Measurements from ENCODE around the gene HECTD4. TPM values are rescaled to one million over a fixed set of nuclear protein-coding genes. Genes with fewer than 3 reads are reported as not detected.
"Not testable (repeated sequence)": the region's sequence is repeated elsewhere in the genome, so short reads cannot be mapped to it uniquely, and the experiment has no call there.

The HECTD4 gene
- total RNA-seq, 1 donor from 2014 or later: 98.8 TPM

GRCh38 chr12:112353393-112353792, 28.8 kb downstream of the HECTD4 start:
- CTCF ChIA-PET: no interaction called here
- TF ChIP-seq CTCF (IDR thresholded peaks at IDR 0.05): no peak
- ATAC-seq (ENCODE audit: low read depth): peak; percentile 19

GRCh38 chr12:112352921-112353320, 29.3 kb downstream of the HECTD4 start:
- CTCF ChIA-PET: no interaction called here
- TF ChIP-seq CTCF (IDR thresholded peaks at IDR 0.05): no peak
- POLR2A ChIA-PET: interaction anchor here (0.6 to 2.4 kb wide), 4 partner anchors 9 to 112 kb away, joined by 4 to 9 read pairs (median 6); no protein-coding TSS in a partner anchor
- Mint-ChIP-seq H3K27ac (peak overlapping the region; percentile 79), H3K27me3 (no peaks in the 10 kb centered on the region), H3K4me1 (peaks cover 75% of the 10 kb centered on the region), H3K4me3 (peak overlapping the region; percentile 60), H3K9me3 (no peaks in the 10 kb centered on the region), H3K36me3 (ENCODE audit: low read depth) (peaks cover 2% of the 10 kb centered on the region)
- intact Hi-C loops (cut with micrococcal nuclease): loop anchor here (1.0 to 2.0 kb wide), 2 partner anchors 8 to 30 kb away; partner anchors contain the start of gene HECTD4
- no peak for ATAC-seq (ENCODE audit: low read depth)
- no peak for DNase-seq

More at GRCh38 chr12:112353393-112353792, 28.8 kb downstream of the HECTD4 start:
- POLR2A ChIA-PET: interaction anchor here (0.6 to 2.4 kb wide), 3 partner anchors 18 to 113 kb away, joined by 7 to 9 read pairs (median 8); no protein-coding TSS in a partner anchor
- no peaks in the 10 kb centered on the region for H3K9me3 Mint-ChIP-seq
- peak overlapping the region; percentile 60 for H3K4me3 Mint-ChIP-seq
- no peaks in the 10 kb centered on the region for H3K27me3 Mint-ChIP-seq
- intact Hi-C loops (cut with micrococcal nuclease): loop anchor here (1.0 to 2.0 kb wide), 2 partner anchors 8 to 29 kb away; partner anchors contain the start of gene HECTD4
- peaks cover 2% of the 10 kb centered on the region for H3K36me3 Mint-ChIP-seq (ENCODE audit: low read depth)
- H3K4me1 Mint-ChIP-seq: peaks cover 73% of the 10 kb centered on the region
- H3K27ac Mint-ChIP-seq: peak overlapping the region; percentile 79
- DNase-seq: no peak

GRCh38 chr12:112350593-112351592, 31.3 kb downstream of the HECTD4 start:
- Mint-ChIP-seq H3K36me3 (ENCODE audit: low read depth) (peaks cover 2% of the 10 kb centered on the region), H3K27me3 (no peaks in the 10 kb centered on the region), H3K4me3 (no peak overlapping the region), H3K27ac (peak overlapping the region; percentile 42), H3K9me3 (no peaks in the 10 kb centered on the region), H3K4me1 (peaks cover 75% of the 10 kb centered on the region)
- DNase-seq: no peak
- CTCF ChIA-PET: interaction anchor here (1.1 kb wide), 1 partner anchor 36 kb away, joined by 4 read pairs; no protein-coding TSS in a partner anchor
- TF ChIP-seq CTCF (IDR thresholded peaks at IDR 0.05): no peak
- intact Hi-C loops (cut with micrococcal nuclease): no loop called here
- no peak for ATAC-seq (ENCODE audit: low read depth)
- POLR2A ChIA-PET: interaction anchor here (0.6 kb wide), 1 partner anchor 43 kb away, joined by 6 read pairs; no protein-coding TSS in a partner anchor

GRCh38 chr12:112349431-112349830, 32.8 kb downstream of the HECTD4 start:
- CTCF ChIA-PET: no interaction called here
- Mint-ChIP-seq H3K27ac (peak overlapping the region; percentile 27), H3K36me3 (ENCODE audit: low read depth) (peaks cover under 1% of the 10 kb centered on the region), H3K4me3 (peak overlapping the region; percentile 8), H3K4me1 (peaks cover 84% of the 10 kb centered on the region), H3K9me3 (no peaks in the 10 kb centered on the region), H3K27me3 (no peaks in the 10 kb centered on the region)
- ATAC-seq (ENCODE audit: low read depth) (no peak), DNase-seq (no peak)
- intact Hi-C loops (cut with micrococcal nuclease): no loop called here
- no peak for TF ChIP-seq CTCF (IDR thresholded peaks at IDR 0.05)
- POLR2A ChIA-PET: no interaction called here

GRCh38 chr12:112348926-112349325, 33.3 kb downstream of the HECTD4 start:
- H3K4me3 Mint-ChIP-seq; H3K9me3 Mint-ChIP-seq; POLR2A ChIA-PET; H3K36me3 Mint-ChIP-seq (ENCODE audit: low read depth); H3K27me3 Mint-ChIP-seq; ATAC-seq (ENCODE audit: low read depth); H3K27ac Mint-ChIP-seq; intact Hi-C loops (cut with micrococcal nuclease); DNase-seq; CTCF ChIA-PET: not testable (repeated sequence)
- peaks cover 84% of the 10 kb centered on the region for H3K4me1 Mint-ChIP-seq

All from activated B cell treated with CpG ODN at 0.5 μM for 24 hours (primary cell).